HL-60 (cell line): ENCODE measurements around the gene SLC25A23.

Source experiments
- DNase-seq, 2 experiments: peaks; one replicate each; pipeline ENCODE4 v3.0.0-alpha.2; 2010 to 2020; ENCODE audit warnings: low read depth in 1 of 2, low spot score in 1 of 2
- H3K27ac ChIP-seq: fragments of 250-450 bp; sonication (Bioruptor Pico); replicated peaks from 2 replicates; pipeline ENCODE4 v1.5.1; 2020; ENCODE audit warnings: mild to moderate bottlenecking, moderate library complexity
- H3K27me3 ChIP-seq: fragments of 250-450 bp; sonication (Bioruptor Pico); 2 replicates; pipeline ENCODE4 v1.5.1; 2021; ENCODE audit warnings: mild to moderate bottlenecking, moderate library complexity; ENCODE audit not compliant: insufficient read depth, poor library complexity, severe bottlenecking
- H3K4me3 ChIP-seq: replicated peaks from 2 replicates; pipeline ENCODE4 v1.5.1; 2011; ENCODE audit warnings: mild to moderate bottlenecking, control low read depth, low read length; ENCODE audit not compliant: insufficient read depth
- GABPA ChIP-seq: IDR thresholded peaks from 2 replicates; pipeline ENCODE4 v1.6.1; 2012; ENCODE audit warnings: low read depth
- POLR2AphosphoS5 ChIP-seq: IDR thresholded peaks from 2 replicates; pipeline ENCODE4 v1.6.1; 2012; ENCODE audit warnings: low read depth
- SPI1 ChIP-seq: IDR thresholded peaks from 2 replicates; pipeline ENCODE4 v1.6.1; 2012; ENCODE audit warnings: low read depth, mild to moderate bottlenecking, borderline replicate concordance
- TF ChIP-seq, protein P1 (sequence below): IDR thresholded peaks from one replicate; pipeline ENCODE4 v1.5.1; 2011; ENCODE audit warnings: low read length, control low read depth, inconsistent platforms; ENCODE audit not compliant: insufficient read depth
- TF ChIP-seq, protein P2 (sequence below): IDR thresholded peaks from 2 replicates; pipeline ENCODE4 v1.6.1; 2012; ENCODE audit warnings: low read depth; ENCODE audit not compliant: insufficient replicate concordance

SLC25A23 gene

DNA sequence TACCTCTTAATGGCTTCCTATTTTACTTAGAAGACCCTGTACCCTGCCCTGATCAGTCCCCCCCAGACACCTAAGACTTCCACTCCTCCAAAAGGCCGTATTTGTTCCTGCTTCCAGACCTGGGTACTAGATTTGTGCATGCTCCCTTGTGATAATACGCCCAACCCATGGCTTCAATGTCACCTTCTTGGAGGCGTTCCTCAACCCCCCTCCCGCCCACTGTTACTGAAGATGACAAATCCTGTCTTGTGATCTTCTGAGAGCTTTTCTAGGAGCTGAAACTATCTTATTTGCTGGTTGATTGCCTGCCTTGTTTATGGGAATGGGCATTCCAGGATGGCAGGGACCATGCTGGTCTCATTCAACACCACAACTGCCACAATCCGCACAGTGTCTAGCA is 9.4 kb downstream of the SLC25A23 start:
- no peak overlapping the region for H3K27ac ChIP-seq
- DNase-seq = no peak
- H3K4me3 ChIP-seq = no peak overlapping the region
- TF ChIP-seq, protein P1, sequence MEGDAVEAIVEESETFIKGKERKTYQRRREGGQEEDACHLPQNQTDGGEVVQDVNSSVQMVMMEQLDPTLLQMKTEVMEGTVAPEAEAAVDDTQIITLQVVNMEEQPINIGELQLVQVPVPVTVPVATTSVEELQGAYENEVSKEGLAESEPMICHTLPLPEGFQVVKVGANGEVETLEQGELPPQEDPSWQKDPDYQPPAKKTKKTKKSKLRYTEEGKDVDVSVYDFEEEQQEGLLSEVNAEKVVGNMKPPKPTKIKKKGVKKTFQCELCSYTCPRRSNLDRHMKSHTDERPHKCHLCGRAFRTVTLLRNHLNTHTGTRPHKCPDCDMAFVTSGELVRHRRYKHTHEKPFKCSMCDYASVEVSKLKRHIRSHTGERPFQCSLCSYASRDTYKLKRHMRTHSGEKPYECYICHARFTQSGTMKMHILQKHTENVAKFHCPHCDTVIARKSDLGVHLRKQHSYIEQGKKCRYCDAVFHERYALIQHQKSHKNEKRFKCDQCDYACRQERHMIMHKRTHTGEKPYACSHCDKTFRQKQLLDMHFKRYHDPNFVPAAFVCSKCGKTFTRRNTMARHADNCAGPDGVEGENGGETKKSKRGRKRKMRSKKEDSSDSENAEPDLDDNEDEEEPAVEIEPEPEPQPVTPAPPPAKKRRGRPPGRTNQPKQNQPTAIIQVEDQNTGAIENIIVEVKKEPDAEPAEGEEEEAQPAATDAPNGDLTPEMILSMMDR = no peak
- TF ChIP-seq POLR2AphosphoS5 = no peak
- TF ChIP-seq GABPA = no peak
- TF ChIP-seq, protein P2, sequence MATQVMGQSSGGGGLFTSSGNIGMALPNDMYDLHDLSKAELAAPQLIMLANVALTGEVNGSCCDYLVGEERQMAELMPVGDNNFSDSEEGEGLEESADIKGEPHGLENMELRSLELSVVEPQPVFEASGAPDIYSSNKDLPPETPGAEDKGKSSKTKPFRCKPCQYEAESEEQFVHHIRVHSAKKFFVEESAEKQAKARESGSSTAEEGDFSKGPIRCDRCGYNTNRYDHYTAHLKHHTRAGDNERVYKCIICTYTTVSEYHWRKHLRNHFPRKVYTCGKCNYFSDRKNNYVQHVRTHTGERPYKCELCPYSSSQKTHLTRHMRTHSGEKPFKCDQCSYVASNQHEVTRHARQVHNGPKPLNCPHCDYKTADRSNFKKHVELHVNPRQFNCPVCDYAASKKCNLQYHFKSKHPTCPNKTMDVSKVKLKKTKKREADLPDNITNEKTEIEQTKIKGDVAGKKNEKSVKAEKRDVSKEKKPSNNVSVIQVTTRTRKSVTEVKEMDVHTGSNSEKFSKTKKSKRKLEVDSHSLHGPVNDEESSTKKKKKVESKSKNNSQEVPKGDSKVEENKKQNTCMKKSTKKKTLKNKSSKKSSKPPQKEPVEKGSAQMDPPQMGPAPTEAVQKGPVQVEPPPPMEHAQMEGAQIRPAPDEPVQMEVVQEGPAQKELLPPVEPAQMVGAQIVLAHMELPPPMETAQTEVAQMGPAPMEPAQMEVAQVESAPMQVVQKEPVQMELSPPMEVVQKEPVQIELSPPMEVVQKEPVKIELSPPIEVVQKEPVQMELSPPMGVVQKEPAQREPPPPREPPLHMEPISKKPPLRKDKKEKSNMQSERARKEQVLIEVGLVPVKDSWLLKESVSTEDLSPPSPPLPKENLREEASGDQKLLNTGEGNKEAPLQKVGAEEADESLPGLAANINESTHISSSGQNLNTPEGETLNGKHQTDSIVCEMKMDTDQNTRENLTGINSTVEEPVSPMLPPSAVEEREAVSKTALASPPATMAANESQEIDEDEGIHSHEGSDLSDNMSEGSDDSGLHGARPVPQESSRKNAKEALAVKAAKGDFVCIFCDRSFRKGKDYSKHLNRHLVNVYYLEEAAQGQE = no peak
- TF ChIP-seq SPI1 = no peak
- H3K27me3 ChIP-seq = no peaks in the 10 kb centered on the region

DNA sequence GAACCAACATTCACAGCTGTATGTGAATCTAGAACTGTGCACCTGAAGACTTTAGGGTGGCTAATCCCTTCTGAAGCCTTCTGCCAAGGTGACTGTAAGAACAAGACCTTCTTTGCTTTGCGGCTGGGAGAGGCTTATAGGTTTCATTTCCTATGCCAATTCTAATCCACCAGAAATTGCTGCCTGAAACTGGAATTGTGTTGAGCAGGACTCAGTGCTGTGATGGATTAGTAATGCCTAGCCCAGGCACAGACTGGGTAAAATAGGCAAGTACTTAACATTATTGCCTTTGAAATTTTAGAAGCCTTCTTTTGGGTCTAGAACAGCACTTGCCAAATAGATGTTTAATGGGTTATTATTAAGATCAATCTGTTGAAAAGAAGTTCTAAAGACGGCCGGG is 11.5 kb downstream of the SLC25A23 start:
- Histone ChIP-seq H3K27me3 (no peaks in the 10 kb centered on the region), H3K27ac (no peak overlapping the region), H3K4me3 (no peak overlapping the region)
- TF ChIP-seq POLR2AphosphoS5 = no peak
- TF ChIP-seq, protein P1 = no peak
- TF ChIP-seq, protein P2 = no peak
- TF ChIP-seq GABPA = no peak
- TF ChIP-seq SPI1 = no peak
- no peak for DNase-seq

DNA sequence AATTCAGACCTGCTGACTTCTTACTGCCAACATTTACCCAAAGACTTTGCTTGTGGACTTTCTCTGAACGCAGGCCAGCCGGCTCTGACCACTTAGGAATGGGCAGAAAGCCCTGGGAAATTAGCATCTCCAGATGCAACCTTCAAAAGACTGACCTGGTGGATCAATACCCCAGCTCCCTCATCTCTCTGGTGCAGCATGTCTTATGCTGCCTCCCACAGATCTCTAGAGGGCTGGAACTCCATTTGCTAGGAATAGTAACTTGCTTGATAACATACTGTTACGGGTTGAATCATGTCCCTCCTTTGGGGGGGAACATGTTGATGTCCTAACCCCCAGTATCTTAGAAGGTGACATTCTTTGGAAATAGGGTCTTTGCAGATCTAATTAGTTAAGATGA is 13.1 kb downstream of the SLC25A23 start:
- Histone ChIP-seq H3K4me3 (no peak overlapping the region), H3K27me3 (no peaks in the 10 kb centered on the region), H3K27ac (no peak overlapping the region)
- TF ChIP-seq, protein P2 = no peak
- TF ChIP-seq GABPA (no peak), SPI1 (no peak), POLR2AphosphoS5 (no peak)
- TF ChIP-seq, protein P1 = no peak
- no peak for DNase-seq
